Smooth muscle cell (in vitro differentiated cells): Measurements from ENCODE around the gene LRRC63. TPM values are rescaled to one million over a fixed set of nuclear protein-coding genes. Genes with fewer than 3 reads are reported as not detected.

Experiments
- DNase-seq: peaks from one replicate; lab custom pipeline; 2025; ENCODE audit not compliant: unreplicated experiment; lab: John Stamatoyannopoulos, UW
- H2AFZ ChIP-seq: fragments of 200-600 bp; sonication (generic); 2 replicates; pipeline ENCODE4 v1.6.0; 2016; ENCODE audit warnings: antibody characterized with exemption, low read depth, mild to moderate bottlenecking
- H3F3A ChIP-seq: fragments of 200-600 bp; sonication (generic); 2 replicates; pipeline ENCODE4 v1.6.0; 2017; ENCODE audit warnings: antibody characterized with exemption, low read depth
- H3K27ac ChIP-seq: fragments of 200-600 bp; sonication (generic); 2 replicates; pipeline ENCODE4 v1.5.1; 2016; ENCODE audit warnings: low read depth, mild to moderate bottlenecking
- H3K27me3 ChIP-seq: fragments of 200-600 bp; sonication (generic); 2 replicates; pipeline ENCODE4 v1.6.1; 2016; ENCODE audit warnings: low read depth, mild to moderate bottlenecking
- H3K36me3 ChIP-seq: fragments of 200-600 bp; sonication (generic); 2 replicates; pipeline ENCODE4 v1.5.1; 2016; ENCODE audit warnings: low read depth
- H3K4me1 ChIP-seq: fragments of 200-600 bp; sonication (generic); 2 replicates; pipeline ENCODE4 v1.5.1; 2016; ENCODE audit warnings: low read depth
- H3K4me2 ChIP-seq: fragments of 200-600 bp; sonication (generic); 2 replicates; pipeline ENCODE4 v1.6.0; 2016; ENCODE audit warnings: mild to moderate bottlenecking
- H3K4me3 ChIP-seq: fragments of 200-600 bp; sonication (generic); 2 replicates; pipeline ENCODE4 v1.5.1; 2016; ENCODE audit warnings: mild to moderate bottlenecking
- H3K79me2 ChIP-seq: fragments of 200-600 bp; sonication (generic); 2 replicates; pipeline ENCODE4 v1.6.0; 2016; ENCODE audit warnings: low read depth, mild to moderate bottlenecking
- H3K9ac ChIP-seq: fragments of 200-600 bp; sonication (generic); 2 replicates; pipeline ENCODE4 v1.6.0; 2016; ENCODE audit warnings: low read depth
- H3K9me3 ChIP-seq: fragments of 200-600 bp; sonication (generic); replicated peaks from 2 replicates; pipeline ENCODE4 v1.5.1; 2016; ENCODE audit warnings: low read depth
- H4K20me1 ChIP-seq: fragments of 200-600 bp; sonication (generic); 2 replicates; pipeline ENCODE4 v1.6.0; 2016; ENCODE audit warnings: low read depth
- WGBS: methylation state at CpG from one replicate; pipeline ENCODE4 v1.1.7; 2016; ENCODE audit warnings: low lambda C conversion rate; 5-methylcytosine and 5-hydroxymethylcytosine counted together
- polyA plus RNA-seq: library from polyadenylated mRNA; unstranded; fragments of >200 nt; fragmentation: Nextera tagmentation; extraction: Ambion mirVana; gene quantifications from 2 replicates; pipeline ENCODE4 v1.2.1, GENCODE V29; 2016
- total RNA-seq: library from RNA; depleted of rRNA; stranded (reverse); fragments of >200 nt; gene quantifications from 2 replicates; pipeline ENCODE4 v1.2.3, GENCODE V29; 2014
- TF ChIP-seq, protein P1 (sequence below): fragments of 200-600 bp; sonication (generic); IDR thresholded peaks from 2 replicates; pipeline ENCODE4 v1.5.1; 2017; ENCODE audit warnings: borderline replicate concordance, mild to moderate bottlenecking, antibody characterized with exemption; ENCODE audit not compliant: insufficient read depth, poor library complexity, severe bottlenecking

The LRRC63 gene
- total and polyA plus RNA-seq, 2 experiments from 2014 or later = 0.16 TPM; not detected in 1

GRCh38 chr13:46202188-46202795 is 9.4 kb upstream of the LRRC63 start:
- Histone ChIP-seq H3F3A (no peaks in the 10 kb centered on the region), H3K4me3 (no peak overlapping the region), H4K20me1 (no peaks in the 10 kb centered on the region), H2AFZ (peak overlapping the region; percentile 8), H3K4me1 (no peaks in the 10 kb centered on the region), H3K9ac (no peak overlapping the region), H3K27me3 (no peaks in the 10 kb centered on the region), H3K4me2 (no peak overlapping the region), H3K36me3 (no peaks in the 10 kb centered on the region), H3K79me2 (no peaks in the 10 kb centered on the region), H3K9me3 (no peaks in the 10 kb centered on the region), H3K27ac (no peak overlapping the region)
- TF ChIP-seq, protein P1, sequence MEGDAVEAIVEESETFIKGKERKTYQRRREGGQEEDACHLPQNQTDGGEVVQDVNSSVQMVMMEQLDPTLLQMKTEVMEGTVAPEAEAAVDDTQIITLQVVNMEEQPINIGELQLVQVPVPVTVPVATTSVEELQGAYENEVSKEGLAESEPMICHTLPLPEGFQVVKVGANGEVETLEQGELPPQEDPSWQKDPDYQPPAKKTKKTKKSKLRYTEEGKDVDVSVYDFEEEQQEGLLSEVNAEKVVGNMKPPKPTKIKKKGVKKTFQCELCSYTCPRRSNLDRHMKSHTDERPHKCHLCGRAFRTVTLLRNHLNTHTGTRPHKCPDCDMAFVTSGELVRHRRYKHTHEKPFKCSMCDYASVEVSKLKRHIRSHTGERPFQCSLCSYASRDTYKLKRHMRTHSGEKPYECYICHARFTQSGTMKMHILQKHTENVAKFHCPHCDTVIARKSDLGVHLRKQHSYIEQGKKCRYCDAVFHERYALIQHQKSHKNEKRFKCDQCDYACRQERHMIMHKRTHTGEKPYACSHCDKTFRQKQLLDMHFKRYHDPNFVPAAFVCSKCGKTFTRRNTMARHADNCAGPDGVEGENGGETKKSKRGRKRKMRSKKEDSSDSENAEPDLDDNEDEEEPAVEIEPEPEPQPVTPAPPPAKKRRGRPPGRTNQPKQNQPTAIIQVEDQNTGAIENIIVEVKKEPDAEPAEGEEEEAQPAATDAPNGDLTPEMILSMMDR = no peak
- DNase-seq = no peak
- WGBS = 58% methylated on average over 3 of the region's 3 CpGs

DNA sequence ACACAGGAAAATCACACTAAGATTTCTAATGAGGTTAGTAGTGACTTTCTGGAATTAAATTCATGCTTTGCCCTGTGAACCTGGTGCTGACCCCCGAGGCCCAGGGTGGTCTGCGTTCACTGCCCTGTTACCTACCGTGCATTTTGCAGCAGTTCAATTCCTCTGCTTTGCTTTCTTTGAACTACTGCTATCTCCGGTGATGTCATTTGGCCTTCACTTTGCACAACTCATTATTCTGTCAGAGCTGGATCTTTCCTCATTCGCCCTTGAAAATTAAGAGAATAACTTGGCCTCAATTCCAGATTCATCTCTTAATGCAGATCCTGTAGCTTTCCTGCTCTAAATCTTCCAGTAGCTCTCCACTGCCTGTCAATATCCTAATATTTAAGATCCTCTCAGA is 8.8 kb upstream of the LRRC63 start:
- Histone ChIP-seq H3F3A (no peaks in the 10 kb centered on the region), H3K79me2 (no peaks in the 10 kb centered on the region), H3K4me3 (no peak overlapping the region), H3K4me2 (no peak overlapping the region), H4K20me1 (no peaks in the 10 kb centered on the region), H3K9ac (no peak overlapping the region), H2AFZ (no peak overlapping the region), H3K9me3 (no peaks in the 10 kb centered on the region), H3K36me3 (no peaks in the 10 kb centered on the region), H3K27ac (no peak overlapping the region), H3K4me1 (no peaks in the 10 kb centered on the region), H3K27me3 (no peaks in the 10 kb centered on the region)
- DNase-seq = no peak
- WGBS = 80% methylated on average over 5 of the region's 5 CpGs
- TF ChIP-seq, protein P1 = no peak

GRCh38 chr13:46206143-46206542 is 5.6 kb upstream of the LRRC63 start:
- Histone ChIP-seq H3K9ac (no peak overlapping the region), H3K27ac (no peak overlapping the region), H2AFZ (no peak overlapping the region), H3K79me2 (no peaks in the 10 kb centered on the region), H3K9me3 (no peaks in the 10 kb centered on the region), H3K4me1 (no peaks in the 10 kb centered on the region), H3F3A (no peaks in the 10 kb centered on the region), H4K20me1 (no peaks in the 10 kb centered on the region), H3K36me3 (no peaks in the 10 kb centered on the region), H3K4me2 (no peak overlapping the region), H3K4me3 (no peak overlapping the region), H3K27me3 (no peaks in the 10 kb centered on the region)
- TF ChIP-seq, protein P1 = no peak
- 65% methylated on average over 1 of the region's 1 CpG for WGBS
- DNase-seq = no peak

- WGBS = 81% methylated on average over 7 of the region's 7 CpGs
- no peaks in the 10 kb centered on the region for H3K9me3 ChIP-seq
Observed at GRCh38 chr13:46207828-46208227, 3.9 kb upstream of the LRRC63 start.

More at GRCh38 chr13:46207828-46208227, 3.9 kb upstream of the LRRC63 start:
- Histone ChIP-seq H3K9ac (no peak overlapping the region), H4K20me1 (no peaks in the 10 kb centered on the region), H3K36me3 (no peaks in the 10 kb centered on the region), H3K4me3 (no peak overlapping the region), H3K27ac (no peak overlapping the region), H3K27me3 (no peaks in the 10 kb centered on the region), H3K4me1 (no peaks in the 10 kb centered on the region), H3F3A (no peaks in the 10 kb centered on the region), H3K4me2 (no peak overlapping the region), H2AFZ (no peak overlapping the region), H3K79me2 (no peaks in the 10 kb centered on the region)
- no peak for DNase-seq
- TF ChIP-seq, protein P1 = no peak
